ENCODE results near the gene ARHGAP21.
"Not testable (repeated sequence)": the region's sequence is repeated elsewhere in the genome, so short reads cannot be mapped to it uniquely, and the experiment has no call there.

Gene ARHGAP21

GRCh38 chr10:24683554-24683953 lies 40.1 kb downstream of the ARHGAP21 start:
- DNase-seq (ENCODE audit: low read depth) = no peak

- no peak for DNase-seq (ENCODE audit: low read depth)
Measured at GRCh38 chr10:24681572-24682088, 42.1 kb downstream of the ARHGAP21 start.

GRCh38 chr10:24680647-24681524 lies 42.8 kb downstream of the ARHGAP21 start:
- DNase-seq (ENCODE audit: low read depth) = peak; percentile 66

- DNase-seq (ENCODE audit: low read depth) = no peak
Measured at GRCh38 chr10:24678757-24679156, 44.9 kb downstream of the ARHGAP21 start.

GRCh38 chr10:24674892-24675632 lies 48.6 kb downstream of the ARHGAP21 start:
- DNase-seq (ENCODE audit: low read depth) = no peak

GRCh38 chr10:24670964-24671670 lies 52.6 kb downstream of the ARHGAP21 start:
- no peak for DNase-seq (ENCODE audit: low read depth)

GRCh38 chr10:24669285-24669852 lies 54.3 kb downstream of the ARHGAP21 start:
- no peak for DNase-seq (ENCODE audit: low read depth)

- DNase-seq (ENCODE audit: low read depth) = no peak
Measured at GRCh38 chr10:24668247-24668646, 55.4 kb downstream of the ARHGAP21 start.

GRCh38 chr10:24664991-24665390 lies 58.7 kb downstream of the ARHGAP21 start:
- DNase-seq (ENCODE audit: low read depth) = no peak

GRCh38 chr10:24661376-24661775 lies 62.3 kb downstream of the ARHGAP21 start:
- DNase-seq (ENCODE audit: low read depth) = no peak

- not testable (repeated sequence) for DNase-seq (ENCODE audit: low read depth)
Measured at GRCh38 chr10:24658319-24658718, 65.4 kb downstream of the ARHGAP21 start.

GRCh38 chr10:24656326-24656725 lies 67.4 kb downstream of the ARHGAP21 start:
- not testable (repeated sequence) for DNase-seq (ENCODE audit: low read depth)

- DNase-seq (ENCODE audit: low read depth) = no peak
Measured at GRCh38 chr10:24652381-24652957, 71.2 kb downstream of the ARHGAP21 start.

- no peak for DNase-seq (ENCODE audit: low read depth)
Measured at GRCh38 chr10:24651923-24652322, 71.8 kb downstream of the ARHGAP21 start.

GRCh38 chr10:24650669-24651391 lies 72.9 kb downstream of the ARHGAP21 start:
- no peak for DNase-seq (ENCODE audit: low read depth)

- no peak for DNase-seq (ENCODE audit: low read depth)
Measured at GRCh38 chr10:24645784-24646183, 77.9 kb downstream of the ARHGAP21 start.

GRCh38 chr10:24645022-24645421 lies 78.7 kb downstream of the ARHGAP21 start:
- DNase-seq (ENCODE audit: low read depth) = no peak

- DNase-seq (ENCODE audit: low read depth) = peak; percentile 26
Measured at GRCh38 chr10:24643679-24644209, 79.9 kb downstream of the ARHGAP21 start.

- peak; percentile 83 for DNase-seq (ENCODE audit: low read depth)
Measured at GRCh38 chr10:24642921-24643678, 80.6 kb downstream of the ARHGAP21 start.

GRCh38 chr10:24639124-24639523 lies 84.6 kb downstream of the ARHGAP21 start:
- DNase-seq (ENCODE audit: low read depth) = no peak
